ENCODE results near the gene PTPRM. TPM values are rescaled to one million over a fixed set of nuclear protein-coding genes. Genes with fewer than 3 reads are reported as not detected.

Gene PTPRM
- total RNA-seq, 1 donor from 2014 or later = 71.3 TPM

DNA sequence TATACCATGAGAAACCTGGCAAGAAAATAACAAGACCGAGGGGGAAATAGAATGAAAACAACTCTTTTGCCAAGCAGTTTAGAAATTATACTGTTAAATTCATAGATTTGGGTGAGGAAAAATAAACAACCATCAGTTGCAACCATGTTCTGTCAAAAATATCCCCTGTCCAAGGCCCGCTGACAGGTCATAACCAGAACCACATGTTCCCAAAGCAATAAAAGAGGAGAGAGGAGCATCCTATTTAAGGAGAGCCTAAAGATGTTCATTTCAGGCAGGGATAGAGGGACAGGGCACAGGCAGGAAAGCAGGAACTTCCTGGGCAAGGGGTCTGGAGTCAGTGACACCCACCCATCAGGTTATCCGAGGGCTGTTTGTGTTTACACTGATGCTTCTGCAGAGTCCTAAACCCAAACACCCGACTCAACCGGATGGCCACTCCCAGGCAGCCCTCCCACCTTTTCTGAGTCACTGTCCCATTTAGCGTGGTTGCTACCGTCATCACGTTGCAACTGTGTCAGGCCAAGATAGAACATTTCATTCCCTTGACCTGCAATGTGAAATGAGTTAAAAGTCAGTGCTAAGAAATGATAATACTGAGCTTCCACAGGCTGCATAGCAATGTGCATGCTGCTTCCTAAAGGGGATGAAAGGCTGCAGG is 573.9 kb downstream of the PTPRM start:
- TF ChIP-seq, protein P1, sequence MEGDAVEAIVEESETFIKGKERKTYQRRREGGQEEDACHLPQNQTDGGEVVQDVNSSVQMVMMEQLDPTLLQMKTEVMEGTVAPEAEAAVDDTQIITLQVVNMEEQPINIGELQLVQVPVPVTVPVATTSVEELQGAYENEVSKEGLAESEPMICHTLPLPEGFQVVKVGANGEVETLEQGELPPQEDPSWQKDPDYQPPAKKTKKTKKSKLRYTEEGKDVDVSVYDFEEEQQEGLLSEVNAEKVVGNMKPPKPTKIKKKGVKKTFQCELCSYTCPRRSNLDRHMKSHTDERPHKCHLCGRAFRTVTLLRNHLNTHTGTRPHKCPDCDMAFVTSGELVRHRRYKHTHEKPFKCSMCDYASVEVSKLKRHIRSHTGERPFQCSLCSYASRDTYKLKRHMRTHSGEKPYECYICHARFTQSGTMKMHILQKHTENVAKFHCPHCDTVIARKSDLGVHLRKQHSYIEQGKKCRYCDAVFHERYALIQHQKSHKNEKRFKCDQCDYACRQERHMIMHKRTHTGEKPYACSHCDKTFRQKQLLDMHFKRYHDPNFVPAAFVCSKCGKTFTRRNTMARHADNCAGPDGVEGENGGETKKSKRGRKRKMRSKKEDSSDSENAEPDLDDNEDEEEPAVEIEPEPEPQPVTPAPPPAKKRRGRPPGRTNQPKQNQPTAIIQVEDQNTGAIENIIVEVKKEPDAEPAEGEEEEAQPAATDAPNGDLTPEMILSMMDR (IDR thresholded peaks at IDR 0.05; ENCODE audit: unreplicated experiment) = no peak
- Mint-ChIP-seq H3K4me3 (no peak overlapping the region), H3K27me3 (ENCODE audit: low read depth) (no peaks in the 10 kb centered on the region), H3K4me1 (no peaks in the 10 kb centered on the region), H3K36me3 (peaks cover 8% of the 10 kb centered on the region), H3K27ac (no peak overlapping the region), H3K9me3 (peaks cover 4% of the 10 kb centered on the region)
- no peak for DNase-seq (ENCODE audit: low spot score in 2 of 2, unreplicated experiment in 2 of 2)

DNA sequence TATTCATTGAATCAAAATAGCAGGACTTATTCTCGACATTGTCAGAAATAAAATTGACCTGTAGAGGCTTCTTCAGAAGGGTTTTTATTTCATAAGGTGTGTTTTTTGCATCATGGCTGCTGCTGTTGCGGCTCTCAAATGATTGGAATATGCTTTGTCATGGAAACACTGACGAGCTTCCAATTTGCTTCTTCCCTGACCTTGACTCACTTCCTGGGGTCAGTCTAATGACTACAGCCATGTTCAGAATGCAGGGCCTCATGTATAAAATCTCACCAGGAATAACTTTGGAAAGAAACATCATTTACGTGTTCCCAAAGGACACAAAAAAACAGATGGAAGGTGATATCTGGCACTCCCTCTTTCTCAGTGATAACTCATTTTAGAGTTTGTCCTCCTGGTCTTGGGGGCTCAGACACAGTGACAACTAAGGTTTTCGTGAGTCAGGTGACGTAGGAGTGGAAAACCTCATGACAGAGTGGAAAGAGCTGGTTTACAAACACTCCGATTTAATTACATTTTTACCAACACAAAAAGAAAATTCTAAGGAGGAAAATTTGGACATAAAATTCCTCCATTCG is 575.1 kb downstream of the PTPRM start:
- peaks cover 8% of the 10 kb centered on the region for H3K9me3 Mint-ChIP-seq

GRCh38 chr18:8142932-8143331 is 575.8 kb downstream of the PTPRM start:
- Mint-ChIP-seq H3K27ac (no peak overlapping the region), H3K4me3 (no peak overlapping the region), H3K27me3 (ENCODE audit: low read depth) (no peaks in the 10 kb centered on the region), H3K9me3 (peaks cover 14% of the 10 kb centered on the region), H3K36me3 (peaks cover 24% of the 10 kb centered on the region), H3K4me1 (no peaks in the 10 kb centered on the region)
- TF ChIP-seq, protein P1 (IDR thresholded peaks at IDR 0.05; ENCODE audit: unreplicated experiment) = no peak
- no peak for DNase-seq (ENCODE audit: low spot score in 2 of 2, unreplicated experiment in 2 of 2)

More for the DNA sequence above, 575.1 kb downstream of the PTPRM start:
- Mint-ChIP-seq H3K4me3 (no peak overlapping the region), H3K27ac (no peak overlapping the region), H3K27me3 (ENCODE audit: low read depth) (no peaks in the 10 kb centered on the region), H3K4me1 (no peaks in the 10 kb centered on the region), H3K36me3 (peaks cover 18% of the 10 kb centered on the region)
- TF ChIP-seq, protein P1 (IDR thresholded peaks at IDR 0.05; ENCODE audit: unreplicated experiment) = no peak
- no peak for DNase-seq (ENCODE audit: low spot score in 2 of 2, unreplicated experiment in 2 of 2)

DNA sequence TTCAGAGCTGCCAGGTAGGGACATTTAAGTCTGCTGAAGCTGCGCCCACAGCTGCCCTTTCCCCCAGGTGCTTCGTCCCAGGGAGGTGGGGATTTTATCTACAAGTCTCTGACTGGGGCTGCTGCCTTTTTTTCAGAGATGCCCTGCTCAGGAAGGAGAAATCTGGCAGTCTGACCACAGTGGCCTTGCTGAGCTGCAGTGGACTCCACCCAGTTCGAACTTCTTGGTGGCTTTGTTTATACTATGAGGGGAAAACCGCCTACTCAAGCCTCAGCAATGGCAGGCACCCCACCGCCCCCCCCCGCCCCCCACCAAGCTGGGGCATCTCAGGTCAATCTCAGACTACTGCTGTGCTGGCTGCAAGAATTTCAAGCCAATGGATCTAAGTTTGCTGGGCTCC is 584.1 kb downstream of the PTPRM start:
- H3K27ac Mint-ChIP-seq = no peak overlapping the region
- H3K4me3 Mint-ChIP-seq = no peak overlapping the region
- H3K27me3 Mint-ChIP-seq (ENCODE audit: low read depth) = no peaks in the 10 kb centered on the region
- peaks cover 15% of the 10 kb centered on the region for H3K9me3 Mint-ChIP-seq
- TF ChIP-seq, protein P1 (IDR thresholded peaks at IDR 0.05; ENCODE audit: unreplicated experiment) = no peak
- peaks cover 24% of the 10 kb centered on the region for H3K36me3 Mint-ChIP-seq
- H3K4me1 Mint-ChIP-seq = peaks cover 7% of the 10 kb centered on the region
- no peak for DNase-seq (ENCODE audit: low spot score in 2 of 2, unreplicated experiment in 2 of 2)

DNA sequence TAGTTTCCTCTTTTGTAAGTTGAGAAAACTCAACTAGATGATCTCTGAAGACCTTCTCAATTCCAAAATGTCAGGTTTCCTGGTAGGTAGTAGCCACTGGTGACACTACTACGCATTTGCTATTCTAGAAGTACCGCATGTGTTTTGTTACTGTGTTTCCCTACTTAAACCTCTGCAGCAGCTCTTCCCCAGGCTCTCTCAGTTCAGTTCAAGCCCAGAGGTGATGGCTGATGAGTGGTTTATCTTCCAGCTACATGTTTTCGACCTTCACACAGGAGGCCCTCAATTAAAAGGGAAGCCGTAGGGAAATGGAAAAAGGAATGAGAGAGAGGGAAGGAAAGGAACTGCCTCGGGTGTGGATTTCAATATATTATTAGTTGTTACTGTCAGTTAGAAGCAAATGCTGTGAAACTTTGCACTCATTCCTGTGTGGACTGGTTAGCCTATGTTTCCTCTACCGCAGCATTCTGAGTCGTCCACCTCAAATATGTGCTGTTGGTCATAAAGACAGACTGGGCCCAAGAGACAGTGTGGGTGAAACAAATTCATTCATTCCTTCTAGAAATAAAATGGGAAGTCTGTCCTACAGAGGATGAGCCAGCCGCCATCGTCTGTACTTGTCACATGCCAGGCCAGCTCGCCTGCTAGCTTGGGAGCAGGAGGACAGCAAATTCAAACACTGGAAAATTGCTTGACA is 586.9 kb downstream of the PTPRM start:
- Mint-ChIP-seq H3K9me3 (peaks cover 7% of the 10 kb centered on the region), H3K4me1 (peaks cover 13% of the 10 kb centered on the region), H3K36me3 (peaks cover 8% of the 10 kb centered on the region), H3K4me3 (no peak overlapping the region), H3K27ac (no peak overlapping the region), H3K27me3 (ENCODE audit: low read depth) (no peaks in the 10 kb centered on the region)
- TF ChIP-seq, protein P1 (IDR thresholded peaks at IDR 0.05; ENCODE audit: unreplicated experiment) = no peak
- DNase-seq (ENCODE audit: low spot score in 2 of 2, unreplicated experiment in 2 of 2) = no peak
